ENCODE measurements around the gene KANK2. TPM values are rescaled to one million over a fixed set of nuclear protein-coding genes. Genes with fewer than 3 reads are reported as not detected.

Gene KANK2
- total and polyA plus RNA-seq, 2 of the 4 experiments (the other 2 are of a cell fraction) = 104 to 176 TPM

GRCh38 chr19:11138601-11139300, 58.6 kb downstream of the KANK2 start:
- Histone ChIP-seq H2AFZ (replicated peaks; ENCODE audit: low read length, poor library complexity) (peak overlapping the region; percentile 89), H3K18ac (ENCODE audit: low read depth, low read length) (peak overlapping the region; percentile 85), H2BK120ac (ENCODE audit: low read depth, low read length) (peak overlapping the region; percentile 99), H3K4me2 (ENCODE audit: low read depth, low read length) (peak overlapping the region; percentile 64), H4K5ac (ENCODE audit: low read depth, low read length) (peak overlapping the region; percentile 89), H3K36me3 (ENCODE audit: control insufficient read depth, insufficient read depth, low read length) (no peaks in the 10 kb centered on the region), H2AK9ac (replicated peaks; ENCODE audit: low read depth, low read length, poor library complexity) (peak overlapping the region; percentile 100), H3K4me1 (ENCODE audit: control insufficient read depth, insufficient read depth, low read length) (peaks cover 35% of the 10 kb centered on the region), H3K27me3 (ENCODE audit: control insufficient read depth, insufficient read depth, low read length) (no peaks in the 10 kb centered on the region), H3K9ac (ENCODE audit: low read depth, low read length) (peak overlapping the region; percentile 67), H2BK15ac (ENCODE audit: low read depth, low read length) (peak overlapping the region; percentile 100; the same call in 2 of the 3 replicates), H3K56ac (ENCODE audit: extremely low read depth, insufficient read depth, low read length) (peak overlapping the region; percentile 97), H4K8ac (ENCODE audit: low read depth in 2 of 2, low read length in 2 of 2) (peak overlapping the region; percentile 99), H3K27ac (ENCODE audit: insufficient read depth, low read length) (peak overlapping the region; percentile 97), H3K14ac (replicated peaks; ENCODE audit: low read depth, low read length) (peak overlapping the region; percentile 96), H3K79me1 (ENCODE audit: low read depth in 1 of 2, low read length in 2 of 2) (peaks cover 4 to 32% of the 10 kb centered on the region in 2 experiments; a peak in 2 of 4 replicates), H2BK5ac (ENCODE audit: low read depth, low read length, poor library complexity, severe bottlenecking) (peak overlapping the region; percentile 97), H2BK20ac (ENCODE audit: low read depth, low read length) (peak overlapping the region; percentile 95), H3K9me3 (ENCODE audit: control insufficient read depth, insufficient read depth, low read length) (no peaks in the 10 kb centered on the region), H3K4me3 (ENCODE audit: insufficient read depth, low read depth, low read length) (no peak overlapping the region), H4K20me1 (ENCODE audit: insufficient read depth, low read length) (no peaks in the 10 kb centered on the region; the same call in 1 of the 2 replicates), H3K4ac (ENCODE audit: low read depth, low read length) (peak overlapping the region; percentile 100), H3K9me1 (ENCODE audit: insufficient read depth, low read length) (peaks cover 14% of the 10 kb centered on the region), H4K91ac (ENCODE audit: insufficient read depth, low read depth, low read length) (peak overlapping the region; percentile 100), H2AK5ac (ENCODE audit: low read depth, low read length) (peak overlapping the region; percentile 100), H3K23ac (ENCODE audit: low read depth, low read length) (peak overlapping the region; percentile 96)
- intact Hi-C loops (cut with micrococcal nuclease) = loop anchor here (2.0 to 5.0 kb wide), 2 partner anchors 30 to 344 kb away; partner anchors contain the start of gene ELAVL3
- WGBS, 2 experiments (ENCODE audit: extremely low coverage in 2 of 2, insufficient read length in 1 of 2) = 80% methylated on average over 1 of the region's 13 CpGs; no CpG with 5 or more reads in 1 of the 2 experiments
- dilution Hi-C loops (cut with HindIII; ENCODE audit: low sequenced_read_pairs, unreplicated experiment) = no loop called here
- ATAC-seq (ENCODE audit: low read depth) = peak; percentile 60
- BruUV-seq (replicated peaks) = no TSS peak
- in situ Hi-C loops (cut with MboI; ENCODE audit: low sequenced_read_pairs) = no loop called here
- peak; percentile 77 for DNase-seq
- ChIA-PET POLR2A (ENCODE audit: unreplicated experiment) (no interaction called here), CTCF (interaction anchor here (1.0 to 1.7 kb wide), 2 partner anchors 12 to 66 kb away, joined by 3 to 4 read pairs; no protein-coding TSS in a partner anchor)
- TF ChIP-seq MAFK (IDR thresholded peaks at IDR 0.05; ENCODE audit: low read depth, low read length) = no peak
- TF ChIP-seq CEBPB (IDR thresholded peaks at IDR 0.05; ENCODE audit: low read depth, low read length) = no peak
- no peak for TF ChIP-seq BHLHE40 (IDR thresholded peaks at IDR 0.05; ENCODE audit: low read depth, low read length)
- no peak for TF ChIP-seq RCOR1 (IDR thresholded peaks at IDR 0.05; ENCODE audit: insufficient replicate concordance, low read length)
- peak; percentile 52; the same call in 1 of the 2 replicates for TF ChIP-seq MAZ (IDR thresholded peaks at IDR 0.05; ENCODE audit: borderline replicate concordance, low read depth, low read length)
- no peak for TF ChIP-seq CTCF (conservative IDR thresholded peaks at IDR 0.05; ENCODE audit: low read depth, low read length)
- TF ChIP-seq RAD21 (IDR thresholded peaks at IDR 0.05; ENCODE audit: low read length) = peak; percentile 15; the same call in 1 of the 2 replicates
- TF ChIP-seq USF2 (IDR thresholded peaks at IDR 0.05; ENCODE audit: low read depth, low read length) = no peak
- peak; percentile 73 for TF ChIP-seq FOS (IDR thresholded peaks at IDR 0.05; ENCODE audit: low read depth, low read length)
- no peak for TF ChIP-seq CHD1 (IDR thresholded peaks at IDR 0.05; ENCODE audit: low read depth, low read length)
- no peak; the same call in 1 of the 2 replicates for TF ChIP-seq NFE2L2 (IDR thresholded peaks at IDR 0.05; ENCODE audit: low read depth, low read length)
- TF ChIP-seq ELK1 (IDR thresholded peaks at IDR 0.05; ENCODE audit: borderline replicate concordance, low read depth, low read length) = no peak
- no peak; the same call in 1 of the 2 replicates for TF ChIP-seq SMC3 (IDR thresholded peaks at IDR 0.05; ENCODE audit: low read depth, low read length)
- no peak for TF ChIP-seq POLR2A (IDR thresholded peaks at IDR 0.05; ENCODE audit: low read depth, low read length)

Data from IMR-90 (cell line).